LoVo (cell line): Measurements from ENCODE around the gene PRAF2.

Experiments
- DNase-seq: peaks from one replicate; pipeline ENCODE4 v3.0.0-alpha.2; 2016; ENCODE audit warnings: low spot score

The PRAF2 gene

GRCh38 chrX:49042581-49043219 lies 31.1 kb downstream of the PRAF2 start:
- no peak for DNase-seq

DNA sequence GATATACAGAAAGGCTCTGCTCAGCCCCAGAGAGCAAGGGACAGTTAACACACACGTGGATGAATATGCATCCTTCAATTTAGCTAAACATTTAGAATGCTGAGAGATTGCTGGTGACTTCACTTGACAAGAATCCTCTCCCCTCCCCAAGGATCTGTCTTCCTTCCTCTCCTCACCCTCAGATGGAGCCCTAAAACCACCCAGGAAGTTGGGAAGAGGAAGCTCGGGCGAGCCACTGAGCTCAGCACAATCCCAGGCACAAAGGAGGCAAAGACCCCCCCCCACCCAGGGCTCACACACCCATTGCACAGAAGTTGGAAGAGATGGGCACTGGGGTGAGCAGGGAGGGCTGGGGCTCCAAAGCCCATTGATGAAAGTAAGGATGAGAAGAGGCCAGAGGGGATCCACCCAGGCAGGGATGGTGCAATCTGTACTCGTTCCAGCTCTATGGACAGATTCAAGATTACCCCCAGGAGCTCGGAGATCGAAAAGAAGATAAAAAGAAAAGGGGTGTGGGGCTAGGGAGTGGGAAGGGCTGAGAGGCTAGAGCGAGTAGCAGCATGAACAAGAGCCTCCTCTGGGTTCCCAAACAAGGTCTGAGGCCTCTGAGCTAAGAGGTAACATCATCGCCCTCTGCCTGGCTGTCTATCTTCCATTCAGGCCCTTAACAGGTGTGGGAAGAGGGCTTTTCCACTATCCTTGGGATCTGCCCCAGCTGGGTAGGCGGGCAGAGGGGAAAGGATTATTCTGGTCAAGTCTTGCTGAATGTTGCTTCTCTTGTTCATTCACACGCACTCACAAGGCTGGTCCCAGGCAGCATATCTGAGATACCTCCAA lies 31.8 kb downstream of the PRAF2 start:
- peak; percentile 10 for DNase-seq

GRCh38 chrX:49040376-49040955 lies 33.3 kb downstream of the PRAF2 start:
- DNase-seq: no peak

GRCh38 chrX:49039598-49040375 lies 34.0 kb downstream of the PRAF2 start:
- peak; percentile 27 for DNase-seq

GRCh38 chrX:49037883-49038475 lies 35.8 kb downstream of the PRAF2 start:
- no peak for DNase-seq

GRCh38 chrX:49030283-49030682 lies 43.5 kb downstream of the PRAF2 start:
- DNase-seq: no peak

DNA sequence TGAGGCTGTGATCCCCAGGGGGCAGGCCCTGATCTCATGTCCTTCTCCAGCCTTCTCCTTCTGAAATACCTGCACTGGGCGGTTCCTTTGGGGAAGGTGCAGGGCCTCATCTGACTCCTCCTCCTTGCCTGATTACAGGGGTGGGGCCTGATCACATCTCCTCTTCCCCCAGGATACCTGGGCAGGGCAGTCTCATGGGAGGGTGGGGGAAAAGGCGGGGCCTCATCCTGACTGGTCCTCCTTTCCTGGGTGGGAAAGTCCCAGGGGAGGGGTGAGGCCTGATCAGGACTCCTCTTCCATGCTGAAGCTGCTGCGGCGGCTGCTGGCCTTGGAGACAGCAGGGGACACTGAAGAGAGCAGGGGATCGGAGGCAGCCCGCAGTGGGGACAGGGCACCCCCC lies 43.9 kb downstream of the PRAF2 start:
- no peak for DNase-seq
